Mesenchymal stem cell (in vitro differentiated cells and primary cell): ENCODE results near the gene FOXP1.

Experiments
- DNase-seq: peaks from one replicate; pipeline ENCODE4 v3.0.0-alpha.2; 2013
- H2AFZ ChIP-seq: one replicate; pipeline ENCODE4 v1.6.1; 2013; ENCODE audit warnings: low read depth, mild to moderate bottlenecking, control low read depth, inconsistent platforms, low read length, moderate library complexity
- H2AK5ac ChIP-seq: 2 replicates; pipeline ENCODE4 v1.6.1; 2013; ENCODE audit warnings: low read length, moderate library complexity, mild to moderate bottlenecking, inconsistent platforms; ENCODE audit not compliant: severe bottlenecking
- H2BK120ac ChIP-seq: one replicate; pipeline ENCODE4 v1.6.1; 2013; ENCODE audit warnings: low read depth, mild to moderate bottlenecking, inconsistent platforms, low read length, moderate library complexity
- H2BK12ac ChIP-seq, 2 experiments: one replicate each; pipeline ENCODE4 v1.6.1; 2013; ENCODE audit warnings: inconsistent platforms in 2 of 2, low read length in 2 of 2, mild to moderate bottlenecking in 2 of 2, moderate library complexity in 2 of 2, control low read depth in 1 of 2
- H2BK15ac ChIP-seq: one replicate; pipeline ENCODE4 v1.6.1; 2013; ENCODE audit warnings: mild to moderate bottlenecking, low read depth, inconsistent platforms; ENCODE audit not compliant: poor library complexity, severe bottlenecking
- H2BK5ac ChIP-seq: 2 replicates; pipeline ENCODE4 v1.6.1; 2013; ENCODE audit warnings: low read depth, mild to moderate bottlenecking, low read length, control low read depth, inconsistent platforms; ENCODE audit not compliant: poor library complexity, severe bottlenecking
- H3K14ac ChIP-seq, 2 experiments: one replicate each; pipeline ENCODE4 v1.6.1; 2013; ENCODE audit warnings: inconsistent platforms in 2 of 2, low read length in 2 of 2, control low read depth in 1 of 2, mild to moderate bottlenecking in 1 of 2, moderate library complexity in 1 of 2
- H3K18ac ChIP-seq, 2 experiments: one replicate each; pipeline ENCODE4 v1.6.1; 2013; ENCODE audit warnings: inconsistent platforms in 2 of 2, low read length in 2 of 2, control low read depth in 1 of 2, low read depth in 1 of 2, mild to moderate bottlenecking in 1 of 2
- H3K23ac ChIP-seq, 2 experiments: one replicate each; pipeline ENCODE4 v1.6.1; 2013; ENCODE audit warnings: inconsistent platforms in 2 of 2, low read length in 2 of 2, mild to moderate bottlenecking in 2 of 2, moderate library complexity in 2 of 2, control low read depth in 1 of 2
- H3K27ac ChIP-seq: 2 replicates; pipeline ENCODE4 v1.5.1; 2013; ENCODE audit warnings: mild to moderate bottlenecking, moderate library complexity, low read length, control low read depth, inconsistent platforms; ENCODE audit not compliant: poor library complexity, severe bottlenecking
- H3K27me3 ChIP-seq, 2 experiments: 2 replicates each; pipeline versions ENCODE4 v1.6.1 to v1.7.0; 2013; ENCODE audit warnings: low read length in 2 of 2, mild to moderate bottlenecking in 2 of 2, moderate library complexity in 2 of 2, control low read depth in 1 of 2, inconsistent platforms in 1 of 2; ENCODE audit not compliant: control insufficient read depth in 1 of 2, insufficient read depth in 1 of 2
- H3K36me3 ChIP-seq, 2 experiments: 2 replicates each; pipeline versions ENCODE4 v1.6.1 to v1.7.0; 2013; ENCODE audit warnings: low read length in 2 of 2, control low read depth in 1 of 2, inconsistent platforms in 1 of 2, low read depth in 1 of 2, mild to moderate bottlenecking in 1 of 2; ENCODE audit not compliant: insufficient read depth in 2 of 2, control insufficient read depth in 1 of 2
- H3K4ac ChIP-seq, 2 experiments: one replicate each; pipeline ENCODE4 v1.6.1; 2013; ENCODE audit warnings: inconsistent platforms in 2 of 2, low read length in 2 of 2, mild to moderate bottlenecking in 2 of 2, moderate library complexity in 2 of 2, control low read depth in 1 of 2, low read depth in 1 of 2
- H3K4me1 ChIP-seq: 2 replicates; pipeline ENCODE4 v1.6.1; 2013; ENCODE audit warnings: low read depth, low read length, control low read depth; ENCODE audit not compliant: control insufficient read depth, insufficient read depth
- H3K4me2 ChIP-seq: 2 replicates; pipeline ENCODE4 v1.6.1; 2013; ENCODE audit warnings: low read length, mild to moderate bottlenecking, inconsistent platforms; ENCODE audit not compliant: poor library complexity, severe bottlenecking
- H3K4me3 ChIP-seq, 2 experiments: 2 replicates each; pipeline versions ENCODE4 v1.5.1 to v1.7.0; 2013; ENCODE audit warnings: low read length in 2 of 2, mild to moderate bottlenecking in 2 of 2, control low read depth in 1 of 2, low read depth in 1 of 2; ENCODE audit not compliant: insufficient read depth in 1 of 2
- H3K79me1 ChIP-seq: replicated peaks from 2 replicates; pipeline ENCODE4 v1.6.1; 2013; ENCODE audit warnings: mild to moderate bottlenecking, control low read depth, low read length, inconsistent platforms; ENCODE audit not compliant: poor library complexity, severe bottlenecking
- H3K9ac ChIP-seq: 2 replicates; pipeline ENCODE4 v1.7.0; 2013; ENCODE audit warnings: mild to moderate bottlenecking, low read length, moderate library complexity
- H3K9me3 ChIP-seq: 2 replicates; pipeline ENCODE4 v1.7.0; 2013; ENCODE audit warnings: mild to moderate bottlenecking, low read length; ENCODE audit not compliant: control insufficient read depth
- H4K8ac ChIP-seq: one replicate; pipeline ENCODE4 v1.6.1; 2013; ENCODE audit warnings: inconsistent platforms, mild to moderate bottlenecking, low read length, moderate library complexity
- H4K91ac ChIP-seq: one replicate; pipeline ENCODE4 v1.6.1; 2013; ENCODE audit warnings: mild to moderate bottlenecking, low read length, inconsistent platforms
- WGBS: methylation state at CpG from one replicate; pipeline ENCODE4 v1.1.7; 2013; ENCODE audit warnings: mixed read lengths; 5-methylcytosine and 5-hydroxymethylcytosine counted together

FOXP1 gene

GRCh38 chr3:71164881-71165280 is 418.6 kb downstream of the FOXP1 start:
- Histone ChIP-seq H3K27ac (no peak overlapping the region), H2BK15ac (no peak overlapping the region), H3K18ac (no peak overlapping the region), H3K9me3 (peaks cover 9% of the 10 kb centered on the region), H2AK5ac (no peak overlapping the region), H3K4me2 (no peak overlapping the region), H3K4me1 (peaks cover 9% of the 10 kb centered on the region), H2AFZ (no peak overlapping the region), H2BK12ac (no peak overlapping the region), H3K36me3 (peaks cover 0 to 3% of the 10 kb centered on the region in 2 experiments), H4K91ac (no peak overlapping the region), H3K27me3 (no peaks in the 10 kb centered on the region), H2BK120ac (no peak overlapping the region), H4K8ac (no peak overlapping the region), H3K23ac (no peak overlapping the region), H3K4me3 (no peak overlapping the region), H2BK5ac (no peak overlapping the region), H3K14ac (no peak overlapping the region), H3K4ac (no peak overlapping the region), H3K79me1 (peaks cover 7% of the 10 kb centered on the region), H3K9ac (peak overlapping the region; percentile 47)
- no peak for DNase-seq
- WGBS = no CpG with 5 or more reads among the region's 2 CpGs

GRCh38 chr3:71163198-71163918 is 420.2 kb downstream of the FOXP1 start:
- Histone ChIP-seq H3K23ac (no peak overlapping the region), H4K91ac (no peak overlapping the region), H3K9me3 (peaks cover 9% of the 10 kb centered on the region), H3K18ac (no peak overlapping the region), H3K4me2 (peak overlapping the region; percentile 33), H3K9ac (no peak overlapping the region), H2BK5ac (no peak overlapping the region), H3K4me1 (peaks cover 12% of the 10 kb centered on the region), H3K27me3 (no peaks in the 10 kb centered on the region), H3K4me3 (no peak overlapping the region), H3K27ac (peak overlapping the region; percentile 88), H2BK120ac (no peak overlapping the region), H2BK12ac (no peak overlapping the region), H2BK15ac (no peak overlapping the region), H3K14ac (no peak overlapping the region), H3K36me3 (peaks cover 0 to 5% of the 10 kb centered on the region in 2 experiments), H2AFZ (no peak overlapping the region), H3K79me1 (peaks cover 7% of the 10 kb centered on the region), H4K8ac (no peak overlapping the region), H3K4ac (no peak overlapping the region), H2AK5ac (peak overlapping the region; percentile 78)
- 94% methylated on average over 6 of the region's 7 CpGs for WGBS
- DNase-seq = no peak

- no peak for DNase-seq
- Histone ChIP-seq H3K14ac (no peak overlapping the region), H3K9ac (no peak overlapping the region), H3K18ac (no peak overlapping the region), H3K4ac (no peak overlapping the region), H3K27ac (no peak overlapping the region), H4K8ac (no peak overlapping the region), H3K4me3 (no peak overlapping the region), H2BK15ac (no peak overlapping the region), H2AK5ac (no peak overlapping the region), H3K4me2 (no peak overlapping the region), H3K23ac (no peak overlapping the region), H3K36me3 (peaks cover 0 to 5% of the 10 kb centered on the region in 2 experiments), H2BK120ac (no peak overlapping the region), H3K9me3 (peaks cover 9% of the 10 kb centered on the region), H2BK12ac (no peak overlapping the region), H4K91ac (no peak overlapping the region), H3K79me1 (peaks cover 11% of the 10 kb centered on the region), H3K27me3 (no peaks in the 10 kb centered on the region), H3K4me1 (peaks cover 12% of the 10 kb centered on the region), H2AFZ (no peak overlapping the region), H2BK5ac (no peak overlapping the region)
- WGBS = 79% methylated on average over 1 of the region's 1 CpG
These were observed 421.3 kb downstream of the FOXP1 start for GRCh38 chr3:71162221-71162620.

- Histone ChIP-seq H4K91ac (no peak overlapping the region), H2AFZ (no peak overlapping the region), H2BK5ac (no peak overlapping the region), H3K79me1 (peaks cover 22% of the 10 kb centered on the region), H3K18ac (peak overlapping the region in 1 of 2 experiments; percentile 7), H3K4ac (no peak overlapping the region), H4K8ac (peak overlapping the region; percentile 42), H3K9me3 (peaks cover 9% of the 10 kb centered on the region), H3K27ac (peak overlapping the region; percentile 91), H2AK5ac (peak overlapping the region; percentile 10), H2BK15ac (no peak overlapping the region), H3K9ac (no peak overlapping the region), H3K14ac (no peak overlapping the region), H3K27me3 (no peaks in the 10 kb centered on the region), H2BK120ac (peak overlapping the region; percentile 73), H3K4me1 (peaks cover 15% of the 10 kb centered on the region), H3K36me3 (peaks cover 0 to 5% of the 10 kb centered on the region in 2 experiments), H3K4me3 (no peak overlapping the region), H3K23ac (no peak overlapping the region), H2BK12ac (peak overlapping the region in 1 of 2 experiments; percentile 65), H3K4me2 (no peak overlapping the region)
- 27% methylated on average over 3 of the region's 7 CpGs for WGBS
- peak; percentile 74 for DNase-seq
These were observed 422.6 kb downstream of the FOXP1 start for GRCh38 chr3:71160785-71161546.
